ENCODE results near the gene SLC38A6.

SLC38A6 gene

DNA sequence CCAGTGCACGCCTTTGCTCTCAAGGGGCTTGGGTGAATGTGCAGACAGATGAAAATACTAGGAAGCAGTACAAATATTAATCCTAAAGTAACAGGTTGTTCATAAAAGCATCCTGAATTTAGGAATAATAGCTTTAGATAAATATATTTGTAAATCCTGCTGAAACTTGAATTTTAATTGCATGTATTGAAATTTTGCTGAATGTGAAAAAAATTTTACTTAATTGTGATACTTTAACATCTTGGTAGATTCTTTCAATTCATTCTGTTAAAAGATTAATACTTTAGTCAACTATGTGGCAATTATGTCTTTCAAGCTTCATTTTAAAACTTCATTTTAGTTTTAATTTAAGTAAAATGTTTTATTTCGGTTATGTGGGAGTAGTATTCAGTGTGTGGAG, 5.5 kb downstream of the SLC38A6 start:
- Histone ChIP-seq H3K9me2 (replicated peaks; ENCODE audit: low read depth, low read length) (no peaks in the 10 kb centered on the region), H3K27me3 (ENCODE audit: insufficient read depth, low read length, poor library complexity, severe bottlenecking) (no peaks in the 10 kb centered on the region), H3K4me2 (ENCODE audit: low read depth, low read length, poor library complexity, severe bottlenecking) (peak overlapping the region; percentile 10), H3K4me1 (ENCODE audit: insufficient read depth, low read length, poor library complexity, severe bottlenecking) (peaks cover 22% of the 10 kb centered on the region), H3K79me2 (ENCODE audit: insufficient read depth, low read length) (peaks cover 4% of the 10 kb centered on the region; the same call in 1 of the 2 replicates), H3K4me3 (ENCODE audit: low read length, poor library complexity, severe bottlenecking) (no peak overlapping the region), H3F3A (ENCODE audit: low read depth) (no peaks in the 10 kb centered on the region), H3K9me3 (ENCODE audit: insufficient read depth, low read depth, low read length) (no peaks in the 10 kb centered on the region), H3K9ac (ENCODE audit: low read depth, low read length, poor library complexity, severe bottlenecking) (no peak overlapping the region), H3K36me3 (ENCODE audit: insufficient read depth, low read length) (no peaks in the 10 kb centered on the region), H2AFZ (ENCODE audit: low read length) (no peak overlapping the region), H4K20me1 (ENCODE audit: insufficient read depth, low read length, poor library complexity, severe bottlenecking) (no peaks in the 10 kb centered on the region)
- no peak for TF ChIP-seq EZH2phosphoT487 (IDR thresholded peaks at IDR 0.05; ENCODE audit: borderline replicate concordance)
- TF ChIP-seq, protein P1, sequence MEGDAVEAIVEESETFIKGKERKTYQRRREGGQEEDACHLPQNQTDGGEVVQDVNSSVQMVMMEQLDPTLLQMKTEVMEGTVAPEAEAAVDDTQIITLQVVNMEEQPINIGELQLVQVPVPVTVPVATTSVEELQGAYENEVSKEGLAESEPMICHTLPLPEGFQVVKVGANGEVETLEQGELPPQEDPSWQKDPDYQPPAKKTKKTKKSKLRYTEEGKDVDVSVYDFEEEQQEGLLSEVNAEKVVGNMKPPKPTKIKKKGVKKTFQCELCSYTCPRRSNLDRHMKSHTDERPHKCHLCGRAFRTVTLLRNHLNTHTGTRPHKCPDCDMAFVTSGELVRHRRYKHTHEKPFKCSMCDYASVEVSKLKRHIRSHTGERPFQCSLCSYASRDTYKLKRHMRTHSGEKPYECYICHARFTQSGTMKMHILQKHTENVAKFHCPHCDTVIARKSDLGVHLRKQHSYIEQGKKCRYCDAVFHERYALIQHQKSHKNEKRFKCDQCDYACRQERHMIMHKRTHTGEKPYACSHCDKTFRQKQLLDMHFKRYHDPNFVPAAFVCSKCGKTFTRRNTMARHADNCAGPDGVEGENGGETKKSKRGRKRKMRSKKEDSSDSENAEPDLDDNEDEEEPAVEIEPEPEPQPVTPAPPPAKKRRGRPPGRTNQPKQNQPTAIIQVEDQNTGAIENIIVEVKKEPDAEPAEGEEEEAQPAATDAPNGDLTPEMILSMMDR (conservative IDR thresholded peaks at IDR 0.05; ENCODE audit: low read length), result no peak

GRCh38 chr14:60989599-60989998, 8.6 kb downstream of the SLC38A6 start:
- no peak overlapping the region for H3K9ac ChIP-seq (ENCODE audit: low read depth, low read length, poor library complexity, severe bottlenecking)
- no peaks in the 10 kb centered on the region for H3K79me2 ChIP-seq (ENCODE audit: insufficient read depth, low read length)
- H3K4me1 ChIP-seq (ENCODE audit: insufficient read depth, low read length, poor library complexity, severe bottlenecking), result peaks cover 11% of the 10 kb centered on the region
- H3K27me3 ChIP-seq (ENCODE audit: insufficient read depth, low read length, poor library complexity, severe bottlenecking), result no peaks in the 10 kb centered on the region
- no peak overlapping the region for H3K4me2 ChIP-seq (ENCODE audit: low read depth, low read length, poor library complexity, severe bottlenecking)
- TF ChIP-seq, protein P1 (conservative IDR thresholded peaks at IDR 0.05; ENCODE audit: low read length), result no peak
- TF ChIP-seq EZH2phosphoT487 (IDR thresholded peaks at IDR 0.05; ENCODE audit: borderline replicate concordance), result no peak
- H3F3A ChIP-seq (ENCODE audit: low read depth), result no peaks in the 10 kb centered on the region
- no peak overlapping the region for H3K4me3 ChIP-seq (ENCODE audit: low read length, poor library complexity, severe bottlenecking)
- H2AFZ ChIP-seq (ENCODE audit: low read length), result no peak overlapping the region
- H4K20me1 ChIP-seq (ENCODE audit: insufficient read depth, low read length, poor library complexity, severe bottlenecking), result no peaks in the 10 kb centered on the region
- H3K9me3 ChIP-seq (ENCODE audit: insufficient read depth, low read depth, low read length), result no peaks in the 10 kb centered on the region
- no peaks in the 10 kb centered on the region for H3K36me3 ChIP-seq (ENCODE audit: insufficient read depth, low read length)
- H3K9me2 ChIP-seq (replicated peaks; ENCODE audit: low read depth, low read length), result no peaks in the 10 kb centered on the region

- no peak overlapping the region for H3K4me3 ChIP-seq (ENCODE audit: low read length, poor library complexity, severe bottlenecking)
Observed at GRCh38 chr14:60998617-60999016, 17.6 kb downstream of the SLC38A6 start.

More at GRCh38 chr14:60998617-60999016, 17.6 kb downstream of the SLC38A6 start:
- Histone ChIP-seq H3K27me3 (ENCODE audit: insufficient read depth, low read length, poor library complexity, severe bottlenecking) (no peaks in the 10 kb centered on the region), H3K9me3 (ENCODE audit: insufficient read depth, low read depth, low read length) (no peaks in the 10 kb centered on the region), H3K79me2 (ENCODE audit: insufficient read depth, low read length) (no peaks in the 10 kb centered on the region), H3K9ac (ENCODE audit: low read depth, low read length, poor library complexity, severe bottlenecking) (no peak overlapping the region), H3K9me2 (replicated peaks; ENCODE audit: low read depth, low read length) (no peaks in the 10 kb centered on the region), H3K4me1 (ENCODE audit: insufficient read depth, low read length, poor library complexity, severe bottlenecking) (peaks cover 6% of the 10 kb centered on the region), H3K4me2 (ENCODE audit: low read depth, low read length, poor library complexity, severe bottlenecking) (no peak overlapping the region), H4K20me1 (ENCODE audit: insufficient read depth, low read length, poor library complexity, severe bottlenecking) (no peaks in the 10 kb centered on the region), H2AFZ (ENCODE audit: low read length) (no peak overlapping the region), H3K36me3 (ENCODE audit: insufficient read depth, low read length) (no peaks in the 10 kb centered on the region), H3F3A (ENCODE audit: low read depth) (no peaks in the 10 kb centered on the region)
- TF ChIP-seq, protein P1 (conservative IDR thresholded peaks at IDR 0.05; ENCODE audit: low read length), result no peak
- TF ChIP-seq EZH2phosphoT487 (IDR thresholded peaks at IDR 0.05; ENCODE audit: borderline replicate concordance), result no peak

Data from Loucy (cell line).